Suppressor macrophage (primary cell): Measurements from ENCODE around the gene TNFRSF1A.
"Not testable (repeated sequence)": the region's sequence is repeated elsewhere in the genome, so short reads cannot be mapped to it uniquely, and the experiment has no call there.

Experiments used
- DNase-seq, 4 experiments: peaks; one replicate each; pipeline ENCODE4 v3.0.0-alpha.2; 2020 to 2022

The TNFRSF1A gene

DNA sequence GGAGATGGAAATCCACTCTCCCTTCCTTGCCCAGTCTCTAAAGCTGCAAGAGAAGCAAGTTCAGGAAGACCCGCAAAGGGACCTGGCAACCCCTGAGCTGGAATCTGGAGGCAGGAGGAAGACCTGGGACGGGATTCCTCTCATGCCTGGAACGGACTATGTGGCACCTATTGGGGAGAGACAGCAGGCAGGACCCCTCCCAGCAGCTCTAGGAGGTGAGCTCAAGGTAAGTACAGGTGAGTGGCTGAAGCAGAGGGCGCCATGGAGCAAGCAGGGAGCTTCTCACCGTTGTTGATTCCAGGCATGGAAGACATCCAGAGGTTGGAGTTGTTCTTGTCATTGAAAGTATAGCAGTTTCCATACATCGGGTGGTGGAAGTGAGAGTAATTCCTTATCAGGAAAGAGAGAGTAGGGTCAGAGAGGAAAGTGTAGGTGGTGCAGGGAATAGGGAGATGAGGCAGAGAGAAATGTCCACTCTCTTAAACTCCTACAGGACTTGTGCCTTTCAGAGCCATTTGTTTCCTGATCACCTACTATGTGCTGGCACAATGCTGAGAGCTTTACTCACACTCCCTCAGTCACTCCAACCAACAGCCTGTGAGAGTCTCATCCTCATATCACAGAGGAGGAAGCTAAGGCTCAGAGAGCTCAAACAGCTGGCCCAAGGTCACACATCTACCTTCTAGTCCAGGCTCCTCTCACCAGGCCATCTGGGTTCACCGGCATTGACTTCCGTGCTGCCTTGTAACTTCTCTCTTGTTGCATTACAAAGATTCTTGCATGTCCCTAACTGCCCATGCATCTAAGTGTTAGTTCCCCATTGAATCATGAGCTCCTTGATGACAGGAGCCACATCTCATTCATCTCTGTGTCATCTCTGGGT is 13.9 kb upstream of the TNFRSF1A start:
- DNase-seq, result peak; percentile 80 to 93 (median 86)

DNA sequence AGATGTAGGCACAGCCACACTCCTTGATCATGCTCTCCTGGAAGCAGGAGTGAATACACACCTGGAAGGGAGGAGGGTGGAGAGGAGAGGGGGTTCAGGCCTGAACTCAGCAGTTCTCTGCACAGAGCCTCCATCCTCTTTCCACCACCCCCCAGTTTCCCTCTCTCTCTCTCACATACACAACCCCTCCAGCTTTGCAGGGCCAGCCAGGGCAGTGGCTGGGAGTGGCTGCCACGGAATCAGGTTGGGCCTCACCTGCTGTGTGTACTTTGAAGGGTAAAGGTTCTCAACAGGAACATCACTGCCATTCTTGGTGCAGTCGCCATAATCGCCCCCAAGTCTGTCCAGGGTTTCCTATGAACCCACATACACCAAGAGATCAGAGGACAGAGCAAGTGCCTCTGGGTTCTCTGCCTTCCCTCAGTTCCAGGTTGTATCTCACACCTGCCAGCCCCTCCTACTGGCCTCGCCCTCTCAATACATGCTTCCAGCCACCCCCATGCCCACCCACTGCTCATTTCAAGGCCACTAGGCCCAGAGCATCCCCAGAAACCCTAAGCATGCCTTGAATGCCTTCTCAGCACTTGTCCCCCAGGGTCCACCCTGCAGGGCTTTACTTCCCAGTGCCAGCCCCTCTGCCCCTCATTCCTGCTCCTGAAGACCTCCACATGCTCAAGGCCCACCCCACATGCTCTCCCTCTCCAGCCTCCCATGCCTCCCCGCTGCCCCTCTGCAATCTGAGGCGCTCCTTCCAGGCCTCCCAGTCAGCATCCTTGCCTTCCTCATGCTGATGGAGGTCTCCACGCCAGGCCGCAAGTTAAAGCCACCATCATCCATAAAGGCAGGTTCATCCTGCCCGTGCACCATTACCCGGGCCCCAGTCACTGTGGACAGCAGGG is 12.9 kb upstream of the TNFRSF1A start:
- DNase-seq, result peak in 1 of 4 experiments; percentile 1

DNA sequence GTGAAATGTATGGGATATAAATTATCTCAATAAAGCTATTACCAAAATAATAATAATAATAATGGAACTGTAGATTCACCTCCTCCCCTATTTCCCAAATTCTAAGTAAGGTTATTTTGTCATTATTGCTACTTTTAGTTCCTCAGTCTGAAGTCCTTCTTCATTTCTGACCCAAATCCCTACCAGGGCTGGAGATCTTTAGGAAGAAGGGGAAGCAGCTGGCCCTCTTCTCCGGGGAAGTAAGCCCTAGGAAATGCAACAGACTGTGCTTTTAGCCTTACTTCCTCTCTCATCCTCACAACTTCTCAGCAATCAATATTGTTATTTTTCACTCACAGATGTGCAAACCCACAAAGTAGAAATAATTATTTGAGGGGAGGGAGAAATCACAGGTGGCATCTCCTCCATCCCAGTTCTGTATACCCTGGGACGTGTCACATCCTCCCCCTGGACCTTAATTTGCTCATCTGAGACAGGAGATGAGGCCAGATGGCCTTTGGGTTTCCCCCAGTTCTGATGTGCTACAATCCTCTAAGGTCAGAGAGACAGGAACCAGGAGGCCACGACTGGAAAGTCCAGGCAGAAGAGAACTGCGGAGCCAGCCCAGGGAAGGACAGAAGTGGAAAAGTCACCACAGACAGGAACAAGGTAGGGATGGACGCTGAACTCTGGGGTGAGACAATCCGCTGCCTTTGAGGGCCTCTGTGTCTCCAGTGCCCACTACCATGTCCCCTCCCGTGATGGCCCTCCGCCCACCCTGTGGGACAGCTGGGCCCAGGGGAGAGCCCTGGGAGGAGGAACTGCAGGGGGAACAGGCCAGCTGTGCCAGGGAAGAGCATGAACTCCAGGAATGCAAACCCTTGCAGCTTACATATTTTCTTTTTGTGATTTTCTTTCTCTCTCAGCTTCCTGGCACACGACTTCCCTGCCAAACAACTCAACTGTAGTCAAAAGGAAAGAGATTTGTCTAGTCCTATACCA is 10.6 kb upstream of the TNFRSF1A start:
- DNase-seq, result peak; percentile 70 to 88 (median 83)

DNA sequence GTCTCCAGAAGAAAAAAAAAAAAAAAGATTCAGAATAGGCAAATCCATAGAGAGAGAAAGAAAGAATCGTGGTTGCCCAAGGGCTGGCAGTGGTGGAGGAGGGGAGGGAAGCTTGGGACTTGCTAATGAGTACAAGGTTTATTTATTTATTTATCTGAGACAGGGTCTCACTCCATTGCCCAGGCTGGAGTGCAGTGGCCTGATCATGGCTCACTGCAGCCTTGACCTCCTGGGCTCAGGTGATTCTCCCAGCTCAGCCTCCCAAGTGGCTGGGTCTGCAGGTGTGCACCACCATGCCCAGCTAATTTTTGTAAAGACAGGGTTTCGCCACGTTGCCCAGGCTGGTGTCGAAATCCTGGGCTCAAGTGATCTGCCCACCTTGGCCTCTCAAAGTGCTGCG is 9.7 kb upstream of the TNFRSF1A start:
- DNase-seq, result no peak

DNA sequence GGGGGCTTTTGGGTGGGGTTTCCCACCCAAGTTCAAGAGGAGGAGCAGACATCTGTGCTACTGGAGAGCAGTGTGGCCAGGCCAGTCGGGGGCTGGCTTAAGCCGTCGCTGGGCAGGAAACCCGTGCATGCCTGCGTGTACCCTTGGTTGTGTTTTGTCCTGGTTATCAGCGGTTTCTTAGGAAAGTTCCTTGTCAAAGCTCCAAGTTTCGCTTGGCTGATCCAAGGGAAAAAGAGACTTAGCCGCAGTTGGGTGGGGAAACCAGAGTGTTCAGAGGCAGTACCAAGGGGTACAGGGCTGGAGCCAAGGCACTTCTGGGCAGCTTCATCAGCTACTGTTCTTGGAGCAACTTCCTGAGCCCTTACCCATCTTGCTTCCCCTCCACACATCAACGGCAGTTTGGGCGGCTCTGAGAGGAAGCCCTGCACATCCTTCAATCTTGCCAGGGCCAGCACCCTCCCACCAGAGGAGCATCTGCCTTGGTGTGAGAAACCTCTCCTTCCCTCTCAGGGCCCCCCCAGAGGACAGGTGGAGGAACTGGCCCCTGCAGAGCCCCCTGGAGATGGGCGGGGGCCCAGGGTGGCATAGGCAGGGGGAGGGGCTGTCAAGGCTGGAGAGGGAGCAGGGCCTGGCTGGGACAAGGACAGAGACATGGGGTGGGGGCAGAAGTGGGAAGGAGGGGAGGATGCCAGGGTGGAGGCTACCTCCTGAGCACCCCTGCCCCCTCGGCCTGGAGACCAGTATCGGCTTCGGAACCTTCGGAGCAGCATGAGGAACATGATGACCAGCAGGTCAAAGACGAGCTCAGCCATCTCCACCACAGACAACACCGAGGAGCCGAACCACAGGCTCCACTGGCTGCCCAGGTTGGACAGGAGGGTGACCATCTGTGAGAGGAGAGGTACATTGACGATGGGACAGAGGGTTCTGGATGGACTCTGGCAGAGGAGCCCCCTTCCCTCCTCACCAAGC is 5.8 kb upstream of the TNFRSF1A start:
- DNase-seq, result peak; percentile 55 to 73 (median 71)

DNA sequence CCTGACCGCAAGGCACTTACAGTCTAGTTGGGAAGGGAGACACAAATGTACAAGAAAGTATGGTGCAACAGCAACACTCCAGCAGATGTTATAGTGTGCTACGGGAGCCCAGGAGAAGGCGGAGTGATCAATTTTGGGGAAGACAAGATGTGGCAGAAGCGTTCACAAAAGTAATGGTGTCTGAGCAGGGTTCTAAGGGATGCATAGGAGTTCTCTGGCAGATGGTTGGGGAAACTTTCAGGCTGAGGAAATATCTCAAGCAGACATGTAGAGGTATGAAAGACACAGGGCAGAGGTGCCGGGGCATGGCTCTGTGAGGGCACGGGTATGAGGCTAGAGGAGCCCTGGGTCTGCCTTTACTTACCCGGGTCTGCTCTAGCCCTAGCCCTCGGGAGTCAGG is 5.1 kb upstream of the TNFRSF1A start:
- no peak for DNase-seq

DNA sequence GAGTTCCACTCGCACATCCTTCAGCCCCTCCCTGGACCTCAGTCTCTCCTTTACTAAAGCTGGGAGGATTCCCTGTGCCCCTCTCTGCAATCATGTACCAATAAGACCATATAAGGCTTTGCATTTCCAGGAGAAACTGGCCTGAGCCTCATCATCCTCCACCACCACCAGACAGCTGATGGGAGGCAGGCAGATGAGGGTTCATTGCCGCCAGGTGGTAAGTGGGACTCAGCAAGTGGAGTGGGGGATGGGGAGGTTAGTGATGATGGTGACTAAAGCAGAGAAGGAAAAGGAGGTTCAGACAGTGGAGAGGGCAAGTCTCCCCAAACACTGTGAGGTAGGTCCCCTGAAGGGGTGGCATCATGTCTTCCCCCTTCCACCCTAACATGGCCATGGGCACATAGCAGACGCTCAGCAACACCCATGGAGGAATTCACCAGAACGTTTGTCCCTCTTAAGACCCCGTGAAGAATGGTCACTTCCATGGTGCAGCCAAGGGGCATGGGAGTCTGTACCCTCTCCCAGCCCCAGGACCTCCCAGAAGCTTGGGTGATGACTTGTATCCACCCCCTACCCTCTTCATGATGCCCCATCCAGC is 4.5 kb upstream of the TNFRSF1A start:
- no peak for DNase-seq

DNA sequence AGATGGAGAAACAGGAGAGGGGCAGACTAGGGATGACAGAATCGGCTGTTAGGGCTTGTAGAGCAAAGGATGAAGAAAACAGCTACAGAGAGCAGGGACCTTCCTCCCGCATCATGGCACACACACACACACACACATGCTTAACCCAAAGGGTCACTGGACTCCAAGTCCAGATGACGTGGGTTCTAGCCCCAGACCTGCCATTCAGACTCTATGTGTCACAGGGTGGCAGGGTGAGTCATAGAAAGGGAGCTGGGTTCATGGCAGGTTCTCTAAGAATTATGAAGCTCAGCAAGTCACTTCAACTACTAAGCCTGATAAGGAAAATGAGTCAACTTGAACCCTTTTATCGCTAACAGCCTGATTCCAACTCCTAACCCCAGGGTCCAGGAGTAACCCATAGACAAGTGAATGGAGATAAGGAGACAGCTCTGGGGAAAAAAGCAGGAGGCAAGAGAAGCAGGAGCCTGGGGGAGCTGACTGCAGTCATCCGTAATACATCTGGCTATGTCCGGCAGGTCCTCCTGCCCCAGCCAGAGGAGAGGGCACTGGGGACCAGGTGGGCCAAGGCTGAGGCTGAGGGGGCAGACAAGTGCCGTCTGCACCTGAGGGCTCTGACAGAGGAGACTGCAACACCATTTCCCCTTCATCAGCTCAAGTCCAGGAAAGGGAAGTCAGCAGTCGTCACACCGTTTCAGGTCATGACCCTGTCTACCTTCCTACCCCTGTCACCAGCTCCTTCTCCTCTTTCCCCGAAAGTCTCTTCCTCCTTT is 3.6 kb upstream of the TNFRSF1A start:
- peak; percentile 84 to 95 (median 86) for DNase-seq

DNA sequence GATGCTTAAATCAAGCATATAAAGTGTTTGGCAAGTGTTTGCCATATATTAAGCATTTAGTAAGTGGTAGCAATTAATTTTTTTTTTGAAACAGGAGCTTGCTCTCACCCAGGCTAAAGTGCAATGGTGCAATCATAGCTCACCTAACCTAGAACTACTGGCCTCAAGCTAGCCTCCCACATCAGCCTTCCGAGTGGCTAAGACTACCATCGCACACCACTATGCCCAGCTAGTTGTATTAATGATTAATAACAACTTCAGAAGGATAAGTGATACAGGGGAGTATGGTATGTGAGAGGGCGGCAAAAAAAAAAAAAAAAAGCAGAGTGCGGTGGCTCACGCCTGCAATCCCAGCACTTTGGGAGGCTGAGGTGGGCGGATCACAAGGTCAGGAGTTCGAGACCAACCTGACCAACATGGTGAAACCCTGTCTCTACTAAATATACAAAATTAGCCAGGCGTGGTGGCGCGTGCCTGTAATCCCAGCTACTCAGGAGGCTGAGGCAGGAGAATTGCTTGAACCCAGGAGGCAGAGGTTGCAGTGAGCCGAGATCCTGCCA is 2.3 kb upstream of the TNFRSF1A start:
- not testable (repeated sequence) for DNase-seq

DNA sequence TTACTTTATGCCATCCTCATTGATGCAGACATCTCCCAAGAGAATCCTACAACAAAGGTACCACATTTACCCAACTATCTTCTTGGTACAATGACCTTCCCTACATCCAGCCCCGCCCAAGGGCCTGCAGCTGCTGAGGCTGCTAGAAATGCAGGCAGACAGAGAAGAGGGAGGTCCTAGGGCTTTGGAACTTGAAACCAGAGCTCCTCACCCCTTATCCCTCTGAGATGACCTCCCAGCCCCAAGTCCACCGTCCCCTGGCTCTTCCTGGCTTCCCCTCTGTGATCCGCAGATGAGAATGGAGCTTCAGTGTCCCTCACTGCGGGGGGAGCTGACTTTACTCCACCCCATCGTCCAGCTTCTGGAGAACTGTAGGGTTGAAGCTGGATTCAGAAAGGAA is 1.6 kb upstream of the TNFRSF1A start:
- peak in 1 of 4 experiments; percentile 34 for DNase-seq

DNA sequence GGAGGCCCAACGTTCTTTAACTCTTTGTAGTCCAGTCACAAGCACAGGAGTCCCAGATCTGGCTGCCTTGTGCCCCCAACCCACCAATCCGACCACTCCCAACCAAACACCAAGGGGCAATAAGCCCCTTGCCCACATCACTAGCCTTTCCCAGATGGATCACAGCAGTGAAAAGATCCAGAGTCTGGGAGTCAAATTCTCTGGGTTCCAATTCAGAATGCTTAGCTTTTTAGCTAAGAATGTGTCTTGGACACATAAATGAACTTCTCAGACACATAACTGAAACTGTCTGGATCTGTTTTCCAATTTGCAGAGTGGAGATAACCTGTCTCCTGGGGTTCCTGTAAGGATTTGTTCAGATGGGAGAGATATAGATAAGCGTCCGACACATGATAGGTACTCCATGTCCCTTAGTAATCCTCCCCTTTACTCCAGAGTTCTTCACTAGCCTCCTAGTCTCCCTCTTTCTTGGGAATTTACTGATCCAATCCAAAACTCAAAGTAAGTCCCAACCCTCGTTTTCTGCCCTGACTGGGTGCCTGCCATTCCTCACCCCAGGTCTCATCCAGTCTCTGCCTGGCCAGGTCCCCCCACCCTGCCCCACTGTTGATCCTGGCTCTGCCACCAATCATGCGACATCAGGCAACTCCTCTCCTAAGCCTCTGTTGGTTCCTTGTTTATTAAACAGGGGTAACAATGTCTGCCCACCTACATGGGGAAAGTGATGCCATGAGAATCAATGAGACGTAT is 439 bp upstream of the TNFRSF1A start:
- no peak for DNase-seq

DNA sequence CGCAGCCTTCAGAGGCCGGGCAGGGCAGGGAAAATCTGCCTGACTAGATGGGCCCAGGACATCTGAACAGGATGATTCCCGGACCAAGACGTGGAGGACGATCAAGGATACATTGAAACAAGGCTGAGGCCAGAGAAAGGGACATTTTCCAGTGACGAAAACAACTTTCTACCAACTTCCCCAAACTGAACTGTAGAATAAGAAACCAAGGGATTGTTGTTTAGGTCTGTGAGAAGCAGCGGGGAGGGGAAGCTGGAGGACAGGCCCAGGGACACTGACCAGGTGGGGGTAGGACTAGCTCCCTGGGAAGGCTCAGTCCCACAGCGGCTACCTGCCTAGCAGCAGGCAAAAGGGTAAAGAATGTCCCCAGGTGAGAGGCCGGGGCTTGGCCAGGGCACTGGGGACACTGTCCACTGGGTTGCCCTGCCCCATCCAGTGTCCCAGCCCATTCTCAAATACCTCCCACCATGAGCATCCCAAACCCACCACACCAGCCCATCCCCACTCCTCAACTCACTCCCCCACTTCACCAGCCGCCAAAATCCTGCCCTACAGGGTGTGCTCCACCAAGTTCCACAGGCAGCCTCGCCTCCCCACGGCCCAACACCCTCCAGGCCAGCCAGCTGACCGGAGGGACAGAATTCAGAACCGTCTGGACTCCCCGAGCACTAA is 995 bp downstream of the TNFRSF1A start:
- DNase-seq, result peak; percentile 70 to 84 (median 80)

DNA sequence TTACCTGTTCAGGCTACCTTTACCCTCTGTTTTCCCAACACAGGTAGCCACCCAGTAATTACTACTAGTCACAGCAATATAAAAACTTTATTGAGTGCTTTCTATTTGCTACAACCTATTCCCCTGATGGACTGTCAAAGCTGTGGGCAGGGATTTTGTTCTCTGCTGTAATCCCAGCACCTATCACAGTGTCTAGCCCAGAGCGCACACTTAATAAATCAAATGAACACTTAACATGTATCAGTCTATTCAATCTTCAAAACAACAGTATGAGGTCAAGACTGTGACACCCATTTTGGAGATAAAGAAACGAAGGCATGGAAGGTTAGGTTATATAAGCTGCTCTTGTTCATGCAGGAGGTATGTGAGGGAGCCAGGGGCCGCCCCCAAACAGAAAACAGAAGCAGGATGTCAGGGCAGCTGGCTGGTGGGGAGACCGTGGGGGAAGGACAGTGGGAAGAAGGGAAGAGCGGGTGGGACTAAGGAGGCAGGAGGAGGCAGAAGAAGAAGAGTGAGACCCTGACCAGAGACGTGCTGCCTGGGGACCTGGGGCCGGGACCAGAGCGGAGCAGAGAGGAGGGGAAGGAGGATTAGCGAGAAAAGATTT is 1.7 kb downstream of the TNFRSF1A start:
- peak in 3 of 4 experiments; percentile 52 to 69 (median 54) for DNase-seq

DNA sequence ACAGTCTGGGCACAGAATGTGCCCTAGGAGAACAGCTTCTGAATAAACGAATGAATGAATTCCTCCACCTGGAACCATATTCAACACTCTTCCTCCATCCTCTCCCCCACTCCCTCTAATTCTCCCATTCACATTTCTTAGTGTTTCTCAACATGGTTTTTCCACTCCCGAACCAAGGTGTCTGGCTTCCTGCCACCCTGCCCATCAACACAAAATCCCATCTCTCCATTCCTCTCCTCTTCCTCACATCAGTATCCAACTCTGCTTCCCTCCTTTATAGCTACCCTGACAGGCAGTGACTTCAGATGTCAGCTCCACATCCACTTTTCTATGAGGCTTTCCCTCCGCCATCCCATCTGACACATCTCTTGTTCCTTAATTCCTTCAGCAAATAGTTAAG is 2.9 kb downstream of the TNFRSF1A start:
- peak in 1 of 4 experiments; percentile 29 for DNase-seq

DNA sequence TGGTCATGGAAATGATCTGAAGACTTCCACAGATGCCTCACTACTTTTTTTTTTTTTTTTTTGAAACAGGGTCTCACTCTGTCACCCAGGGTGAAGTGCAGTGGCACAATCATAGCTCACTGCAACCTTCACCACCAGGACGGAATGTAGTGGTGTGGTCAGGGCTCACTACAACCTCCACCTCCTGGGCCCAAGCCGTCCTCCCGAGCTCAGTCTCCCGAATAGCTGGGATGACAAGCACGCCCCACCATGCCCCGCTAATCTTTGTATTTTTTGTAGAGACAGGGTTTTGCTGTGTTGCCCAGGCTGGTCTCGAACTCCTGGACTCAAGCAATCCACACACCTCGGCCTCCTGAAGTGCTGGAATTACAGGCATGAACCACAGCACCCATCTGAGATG is 3.3 kb downstream of the TNFRSF1A start:
- not testable (repeated sequence) for DNase-seq

DNA sequence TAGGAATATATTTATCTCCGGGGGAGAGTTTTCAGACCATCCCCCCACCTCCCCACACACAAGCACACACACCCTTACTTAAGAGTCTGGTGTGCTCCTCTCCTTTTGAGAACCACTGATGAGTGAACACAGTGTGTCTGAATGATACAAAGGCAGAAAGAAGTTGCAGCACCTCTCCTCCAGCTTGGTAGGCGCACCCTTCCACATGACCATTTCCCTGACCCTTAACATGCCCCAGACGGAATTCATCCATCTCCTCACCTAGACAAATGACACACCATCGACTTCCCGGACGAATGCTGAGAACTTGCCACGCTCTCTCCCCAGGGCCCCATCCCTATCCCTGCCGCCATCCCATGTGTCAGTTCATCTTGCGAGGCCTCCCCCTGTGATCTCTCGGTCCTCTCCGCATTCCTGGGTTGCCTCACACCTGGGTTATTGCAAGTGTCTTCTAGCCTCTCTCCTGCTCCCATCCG is 3.9 kb downstream of the TNFRSF1A start:
- peak in 2 of 4 experiments; percentile 21 to 26 for DNase-seq
